ENCODE results near the gene CHEK1. TPM values are rescaled to one million over a fixed set of nuclear protein-coding genes. Genes with fewer than 3 reads are reported as not detected.

Gene CHEK1
- total and polyA plus RNA-seq, 9 of the 15 experiments (the other 6 are each of a cell fraction or from before 2014, with no cell fraction given), result 62.6 to 108 (median 87.5) TPM

DNA sequence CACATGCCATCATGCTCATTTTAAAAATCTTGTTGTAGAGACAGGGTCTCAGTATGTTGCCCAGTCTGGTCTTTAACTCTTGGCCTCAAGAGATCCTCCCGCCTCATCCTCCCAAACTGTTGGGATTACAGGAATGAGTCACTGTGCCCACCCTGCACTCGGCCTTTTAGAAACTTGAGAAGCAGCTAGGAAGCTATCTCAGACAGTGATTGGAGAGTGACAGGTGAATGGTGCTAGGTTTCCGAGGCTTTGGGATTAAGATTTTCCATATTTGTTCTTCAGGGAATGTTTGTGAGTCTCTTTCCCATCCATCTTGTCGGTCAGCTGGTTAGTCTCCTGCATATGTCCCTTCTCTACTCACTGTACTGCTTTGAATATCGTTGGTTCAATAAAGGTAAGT, 45.2 kb upstream of the CHEK1 start:
- H3K9ac ChIP-seq (ENCODE audit: insufficient read depth in 1 of 2, low read depth in 2 of 2, low read length in 2 of 2), result no peak overlapping the region
- no peaks in the 10 kb centered on the region for H3K4me1 ChIP-seq (replicated peaks in 1 of 2; ENCODE audit: control insufficient read depth in 2 of 2, insufficient read depth in 2 of 2, low read length in 2 of 2)
- TF ChIP-seq, protein P1, sequence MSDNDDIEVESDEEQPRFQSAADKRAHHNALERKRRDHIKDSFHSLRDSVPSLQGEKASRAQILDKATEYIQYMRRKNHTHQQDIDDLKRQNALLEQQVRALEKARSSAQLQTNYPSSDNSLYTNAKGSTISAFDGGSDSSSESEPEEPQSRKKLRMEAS (CRISPR knock-in tag; IDR thresholded peaks at IDR 0.05), result no peak
- TF ChIP-seq, protein P2, sequence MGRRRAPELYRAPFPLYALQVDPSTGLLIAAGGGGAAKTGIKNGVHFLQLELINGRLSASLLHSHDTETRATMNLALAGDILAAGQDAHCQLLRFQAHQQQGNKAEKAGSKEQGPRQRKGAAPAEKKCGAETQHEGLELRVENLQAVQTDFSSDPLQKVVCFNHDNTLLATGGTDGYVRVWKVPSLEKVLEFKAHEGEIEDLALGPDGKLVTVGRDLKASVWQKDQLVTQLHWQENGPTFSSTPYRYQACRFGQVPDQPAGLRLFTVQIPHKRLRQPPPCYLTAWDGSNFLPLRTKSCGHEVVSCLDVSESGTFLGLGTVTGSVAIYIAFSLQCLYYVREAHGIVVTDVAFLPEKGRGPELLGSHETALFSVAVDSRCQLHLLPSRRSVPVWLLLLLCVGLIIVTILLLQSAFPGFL (CRISPR knock-in tag; IDR thresholded peaks at IDR 0.05), result no peak
- TF ChIP-seq ELF4 (CRISPR knock-in tag; IDR thresholded peaks at IDR 0.05) (no peak), JUNB (CRISPR knock-in tag; conservative IDR thresholded peaks at IDR 0.05) (no peak), ZNF668 (CRISPR knock-in tag; IDR thresholded peaks at IDR 0.05) (no peak), SIN3A (IDR thresholded peaks at IDR 0.05; ENCODE audit: borderline replicate concordance in 2 of 2, control insufficient read depth in 1 of 2, low read depth in 2 of 2, low read length in 2 of 2) (no peak), TCF7L2 (IDR thresholded peaks at IDR 0.05; ENCODE audit: low read depth, low read length) (no peak), CBFA2T3 (IDR thresholded peaks at IDR 0.05) (no peak), ZKSCAN1 (IDR thresholded peaks at IDR 0.05; ENCODE audit: low read depth, low read length) (no peak)
- peaks cover 94% of the 10 kb centered on the region for H3K36me3 ChIP-seq (ENCODE audit: control insufficient read depth, insufficient read depth, low read length)
- no peaks in the 10 kb centered on the region for H3K9me1 ChIP-seq (ENCODE audit: control insufficient read depth, insufficient read depth, low read length)
- H3K4me3 ChIP-seq, result no peak overlapping the region
- ChIA-PET POLR2A (interaction anchor here (0.9 to 1.8 kb wide), 4 partner anchors 10 to 126 kb away, joined by 3 to 10 read pairs (median 4); partner anchors contain the start of gene EI24), CTCF (ENCODE audit: low intra/inter-chr PET ratio) (no interaction called here)
- WGBS (ENCODE audit: insufficient coverage, low coverage, missing lambda C conversion rate), result 91% methylated on average over 5 of the region's 5 CpGs
- H3K4me2 ChIP-seq (ENCODE audit: insufficient read depth, low read length), result no peak overlapping the region
- DNase-seq (ENCODE audit: extremely low read depth in 1 of 4, low spot score in 3 of 4) (no peak), FAIRE-seq (no peak), ATAC-seq (no peak)
- no peaks in the 10 kb centered on the region for H3K27me3 ChIP-seq (ENCODE audit: control insufficient read depth in 2 of 2, insufficient read depth in 2 of 2, low read length in 2 of 2)
- H3K27ac ChIP-seq (ENCODE audit: extremely low read depth, low read depth, low read length), result no peak overlapping the region
- no peak overlapping the region for H2AFZ ChIP-seq (ENCODE audit: low read depth, low read length)
- in situ Hi-C loops (cut with MboI), result no loop called here
- H3K79me2 ChIP-seq (ENCODE audit: control insufficient read depth, insufficient read depth, low read length), result no peaks in the 10 kb centered on the region
- no TSS peak for BruUV-seq (replicated peaks)
- H4K20me1 ChIP-seq (replicated peaks; ENCODE audit: control insufficient read depth, insufficient read depth, low read length), result no peaks in the 10 kb centered on the region
- intact Hi-C loops (cut with micrococcal nuclease), result no loop called here
- no peaks in the 10 kb centered on the region for H3K9me3 ChIP-seq (replicated peaks; ENCODE audit: control insufficient read depth, insufficient read depth, low read depth, low read length)
